H1 (cell line): ENCODE data around the gene PPIB. TPM values are rescaled to one million over a fixed set of nuclear protein-coding genes. Genes with fewer than 3 reads are reported as not detected.

Experiments
- CTCF ChIA-PET: fragments of 300-600 bp; sonication (Branson Sonifier 250); formaldehyde crosslinking; loops from one replicate; lab custom pipeline; 2021; ENCODE audit not compliant: partially characterized antibody; lab: Charles Lee
- POLR2A ChIA-PET: fragments of 300-600 bp; sonication (Branson Sonifier 250); formaldehyde crosslinking; loops from one replicate; lab custom pipeline; 2021; ENCODE audit warnings: inconsistent platforms; ENCODE audit not compliant: partially characterized antibody; lab: Charles Lee
- DNase-seq, 2 experiments: peaks; one replicate each; pipeline versions ENCODE4 v3.0.0 to v3.0.0-alpha.2; 2010 to 2022; ENCODE audit warnings: low spot score in 2 of 2, low read depth in 1 of 2, mixed read lengths in 1 of 2
- FAIRE-seq: peaks from 2 replicates; lab custom pipeline; 2011; peaks lifted over from hg19 to GRCh38; lab: Jason Lieb, UNC
- H2AFZ ChIP-seq: 2 replicates; pipeline ENCODE4 v1.8.1; 2012; ENCODE audit warnings: low read length, inconsistent platforms
- H2AK5ac ChIP-seq: 2 replicates; pipeline ENCODE4 v1.6.1; 2013; ENCODE audit warnings: low read depth, low read length
- H2BK120ac ChIP-seq: replicated peaks from 2 replicates; pipeline ENCODE3; 2013; ENCODE audit warnings: low read depth, low read length, inconsistent platforms
- H2BK12ac ChIP-seq: 2 replicates; pipeline ENCODE4 v1.6.1; 2013; ENCODE audit warnings: low read depth, low read length
- H2BK15ac ChIP-seq: 2 replicates; pipeline ENCODE4 v1.6.1; 2013; ENCODE audit warnings: low read length
- H2BK20ac ChIP-seq: 2 replicates; pipeline ENCODE4 v1.6.1; 2013; ENCODE audit warnings: low read length
- H2BK5ac ChIP-seq: 2 replicates; pipeline ENCODE4 v1.6.1; 2013; ENCODE audit warnings: low read depth, low read length
- H3K14ac ChIP-seq: 2 replicates; pipeline ENCODE4 v1.6.1; 2013; ENCODE audit warnings: inconsistent platforms; ENCODE audit not compliant: insufficient read length
- H3K18ac ChIP-seq: 2 replicates; pipeline ENCODE4 v1.6.1; 2013; ENCODE audit warnings: low read length; ENCODE audit errors: extremely low read depth
- H3K23ac ChIP-seq: 2 replicates; pipeline ENCODE4 v1.6.1; 2013; ENCODE audit warnings: inconsistent platforms; ENCODE audit not compliant: insufficient read length
- H3K23me2 ChIP-seq: 2 replicates; pipeline ENCODE4 v1.6.1; 2013; ENCODE audit warnings: low read depth, low read length
- H3K27ac ChIP-seq: 2 replicates; pipeline ENCODE4 v1.6.1; 2011; ENCODE audit warnings: low read depth, low read length, inconsistent platforms
- H3K27me3 ChIP-seq, 4 experiments: replicated peaks in 1 of 4; 1 replicate in 1 of 4; 2 replicates in 3 of 4; pipeline versions ENCODE4 v1.6.1 to v1.8.1; 2011 to 2013; ENCODE audit warnings: low read length in 3 of 4, mild to moderate bottlenecking in 3 of 4, inconsistent platforms in 2 of 4, mixed read lengths in 2 of 4, moderate library complexity in 1 of 4; ENCODE audit not compliant: control insufficient read depth in 3 of 4, insufficient read depth in 3 of 4; ENCODE audit errors: extremely low read depth in 1 of 4
- H3K36me3 ChIP-seq, 4 experiments: 2 replicates each; pipeline versions ENCODE4 v1.6.1 to v1.8.1; 2011 to 2013; ENCODE audit warnings: mild to moderate bottlenecking in 4 of 4, low read length in 3 of 4, moderate library complexity in 2 of 4, control low read depth in 1 of 4, inconsistent platforms in 1 of 4; ENCODE audit not compliant: insufficient read depth in 4 of 4, control insufficient read depth in 2 of 4
- H3K4ac ChIP-seq: replicated peaks from 2 replicates; pipeline ENCODE3; 2013; ENCODE audit warnings: low read length, low read depth, mixed read lengths, inconsistent platforms; ENCODE audit not compliant: insufficient read length
- H3K4me1 ChIP-seq, 4 experiments: replicated peaks in 1 of 4; 1 replicate in 1 of 4; 2 replicates in 3 of 4; pipeline versions ENCODE4 v1.6.1 to v1.8.1; 2011 to 2013; ENCODE audit warnings: low read length in 3 of 4, inconsistent platforms in 2 of 4, mixed read lengths in 1 of 4; ENCODE audit not compliant: insufficient read depth in 4 of 4, control insufficient read depth in 3 of 4
- H3K4me2 ChIP-seq, 2 experiments: 2 replicates each; pipeline versions ENCODE4 v1.6.1 to v1.8.1; 2011 to 2013; ENCODE audit warnings: low read depth in 2 of 2, low read length in 2 of 2, control low read depth in 1 of 2, inconsistent platforms in 1 of 2, mild to moderate bottlenecking in 1 of 2; ENCODE audit not compliant: insufficient read depth in 1 of 2
- H3K4me3 ChIP-seq, 4 experiments: fragments of 200-600, 300-600 bp in 1 of 4; sonication (generic), shearing (Covaris generic), sonication (Bioruptor Twin) in 1 of 4; 2 replicates each; pipeline versions ENCODE4 v1.5.1 to v1.8.1; 2011 to 2016; ENCODE audit warnings: low read length in 4 of 4, low read depth in 3 of 4, control low read depth in 2 of 4, inconsistent platforms in 2 of 4, mild to moderate bottlenecking in 2 of 4, mixed read lengths in 1 of 4, moderate library complexity in 1 of 4; ENCODE audit not compliant: insufficient read depth in 2 of 4; ENCODE audit errors: extremely low read depth in 1 of 4
- H3K56ac ChIP-seq: replicated peaks from 2 replicates; pipeline ENCODE3; 2013; ENCODE audit warnings: low read depth, mild to moderate bottlenecking, mixed read lengths, low read length, inconsistent platforms; ENCODE audit not compliant: insufficient read length
- H3K79me1 ChIP-seq: 2 replicates; pipeline ENCODE4 v1.6.1; 2013; ENCODE audit warnings: low read depth, low read length, control low read depth
- H3K79me2 ChIP-seq, 2 experiments: 2 replicates each; pipeline versions ENCODE4 v1.6.1 to v1.8.1; 2012 to 2013; ENCODE audit warnings: low read length in 2 of 2, mild to moderate bottlenecking in 2 of 2, inconsistent platforms in 1 of 2; ENCODE audit not compliant: insufficient read depth in 2 of 2, control insufficient read depth in 1 of 2
- H3K9ac ChIP-seq, 4 experiments: replicated peaks in 1 of 4; 1 replicate in 1 of 4; 2 replicates in 3 of 4; pipeline versions ENCODE4 v1.6.1 to v1.8.1; 2011 to 2013; ENCODE audit warnings: low read depth in 3 of 4, low read length in 3 of 4, control low read depth in 2 of 4, mild to moderate bottlenecking in 2 of 4, moderate library complexity in 2 of 4, inconsistent platforms in 1 of 4; ENCODE audit errors: extremely low read depth in 1 of 4
- H3K9me3 ChIP-seq, 2 experiments: 2 replicates each; pipeline versions ENCODE4 v1.6.1 to v1.8.1; 2012 to 2013; ENCODE audit warnings: mild to moderate bottlenecking in 2 of 2, moderate library complexity in 2 of 2, control low read depth in 1 of 2, inconsistent platforms in 1 of 2, low read depth in 1 of 2, low read length in 1 of 2, mixed read lengths in 1 of 2; ENCODE audit not compliant: insufficient read depth in 2 of 2
- H4K20me1 ChIP-seq, 2 experiments: replicated peaks in 1 of 2; 2 replicates each; pipeline versions ENCODE3 to v1.8.1; 2011 to 2013; ENCODE audit warnings: inconsistent platforms in 2 of 2, low read length in 2 of 2, mild to moderate bottlenecking in 1 of 2; ENCODE audit not compliant: insufficient read depth in 2 of 2, control insufficient read depth in 1 of 2
- H4K5ac ChIP-seq: 2 replicates; pipeline ENCODE4 v1.6.1; 2013; ENCODE audit warnings: low read length, low read depth, mixed read lengths, inconsistent platforms; ENCODE audit not compliant: insufficient read length
- H4K8ac ChIP-seq: 2 replicates; pipeline ENCODE4 v1.8.0; 2013; ENCODE audit warnings: mild to moderate bottlenecking, moderate library complexity, low read length, inconsistent platforms; ENCODE audit not compliant: insufficient read depth; ENCODE audit errors: extremely low read depth
- H4K91ac ChIP-seq: replicated peaks from 2 replicates; pipeline ENCODE3; 2013; ENCODE audit warnings: low read length, mixed read lengths, inconsistent platforms; ENCODE audit not compliant: insufficient read length
- GABPA ChIP-seq: IDR thresholded peaks from 2 replicates; pipeline ENCODE4 v1.6.1; 2011; ENCODE audit warnings: mild to moderate bottlenecking, low read length, moderate library complexity, borderline replicate concordance; ENCODE audit not compliant: insufficient read depth
- POLR2A ChIP-seq, 2 experiments: IDR thresholded peaks; 1 replicate in 1 of 2; 2 replicates in 1 of 2; pipeline ENCODE4 v1.6.1; 2011; ENCODE audit warnings: low read depth in 2 of 2, low read length in 2 of 2, mild to moderate bottlenecking in 2 of 2; ENCODE audit errors: control extremely low read depth in 1 of 2
- WGBS, 2 experiments: shearing (Covaris generic) in 1 of 2; methylation state at CpG; one replicate each; pipeline versions ENCODE4 v1.1.6 to v1.1.7; 2013 to 2015; ENCODE audit warnings: low lambda C conversion rate in 2 of 2, mixed read lengths in 2 of 2, inconsistent platforms in 1 of 2, low coverage in 1 of 2, missing lambda C conversion rate in 1 of 2; ENCODE audit not compliant: insufficient replicate concordance in 2 of 2, insufficient coverage in 1 of 2, insufficient read length in 1 of 2; ENCODE audit errors: extremely low coverage in 1 of 2, missing lambda C conversion rate in 1 of 2; 5-methylcytosine and 5-hydroxymethylcytosine counted together
- polyA plus RNA-seq, 7 experiments: library from polyadenylated mRNA; depleted of rRNA in 3 of 7; stranded (reverse) in 5 of 7; unstranded in 2 of 7; fragments of >200 nt in 5 of 7; fragments of 200-250 nt in 2 of 7; gene quantifications; 1 replicate in 5 of 7; 2 replicates in 1 of 7; 4 replicates in 1 of 7; pipeline versions ENCODE4 v1.2.1 to v1.2.3, GENCODE V29; 2011 to 2013; ENCODE audit warnings: missing spikeins in 2 of 7, mixed read lengths in 2 of 7
- total RNA-seq: library from RNA; stranded (reverse); fragmentation: NEBNext Ultra II Directional; extraction: Animal tissue kit (Norgen Biotek cat#: 25700); gene quantifications from 2 replicates; pipeline ENCODE4 v1.2.1, GENCODE V29; 2021
- TF ChIP-seq, protein P1 (sequence below): IDR thresholded peaks from 2 replicates; pipeline ENCODE4 v1.6.1; 2012; ENCODE audit warnings: inconsistent platforms

PPIB gene
- total and polyA plus RNA-seq, 2 of the 8 experiments (the other 6 are each of a cell fraction or from before 2014, with no cell fraction given) = 558 to 579 TPM

- H3K27ac ChIP-seq = no peak overlapping the region
- TF ChIP-seq POLR2A (IDR thresholded peaks at IDR 0.05; ENCODE audit: control extremely low read depth in 1 of 2, low read depth in 2 of 2, low read length in 2 of 2) (peak in 1 of 2 experiments; percentile 16; a peak in 1 of 3 replicates), GABPA (no peak)
- TF ChIP-seq, protein P1, sequence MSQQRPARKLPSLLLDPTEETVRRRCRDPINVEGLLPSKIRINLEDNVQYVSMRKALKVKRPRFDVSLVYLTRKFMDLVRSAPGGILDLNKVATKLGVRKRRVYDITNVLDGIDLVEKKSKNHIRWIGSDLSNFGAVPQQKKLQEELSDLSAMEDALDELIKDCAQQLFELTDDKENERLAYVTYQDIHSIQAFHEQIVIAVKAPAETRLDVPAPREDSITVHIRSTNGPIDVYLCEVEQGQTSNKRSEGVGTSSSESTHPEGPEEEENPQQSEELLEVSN = no peak
- H3K36me3 ChIP-seq = peaks cover 38 to 59% (median 49%) of the 10 kb centered on the region in 4 experiments
- H3K4ac ChIP-seq = no peak overlapping the region
- no peak for DNase-seq
- 100% methylated on average over 1 of the region's 1 CpG; no CpG with 5 or more reads in 1 of the 2 experiments for WGBS, 2 experiments
- no peak overlapping the region for H3K56ac ChIP-seq
- no peak overlapping the region for H2AFZ ChIP-seq
- no peaks in the 10 kb centered on the region; the same call in 1 of the 2 replicates for H3K79me1 ChIP-seq
- no peak for FAIRE-seq
- H4K20me1 ChIP-seq = peaks cover 10 to 21% of the 10 kb centered on the region in 2 experiments
- no peak overlapping the region for H2BK12ac ChIP-seq
- no peak overlapping the region for H4K8ac ChIP-seq
- no peak overlapping the region for H2BK15ac ChIP-seq
- no peak overlapping the region for H2BK120ac ChIP-seq
- H3K27me3 ChIP-seq = peaks cover 0 to 4% (median 4%) of the 10 kb centered on the region in 4 experiments; a peak in 5 of 7 replicates
- CTCF ChIA-PET = interaction anchor here (0.6 to 1.2 kb wide), 3 partner anchors 23 to 210 kb away, joined by 3 to 6 read pairs (median 3); no protein-coding TSS in a partner anchor
- no peak overlapping the region for H2BK5ac ChIP-seq
- H3K4me3 ChIP-seq = no peak overlapping the region
- POLR2A ChIA-PET = interaction anchor here (0.7 to 2.0 kb wide), 4 partner anchors 10 to 50 kb away, joined by 3 to 7 read pairs (median 4); no protein-coding TSS in a partner anchor
- no peak overlapping the region for H3K9ac ChIP-seq
- no peak overlapping the region for H4K5ac ChIP-seq
- no peak overlapping the region for H2BK20ac ChIP-seq
- 0 out of 2 replicates have a peak, but pooled peaks cover 3% of the 10 kb centered on the region for H3K23me2 ChIP-seq
- no peak overlapping the region for H3K14ac ChIP-seq
- H3K23ac ChIP-seq = no peak overlapping the region
- H3K9me3 ChIP-seq = no peaks in the 10 kb centered on the region
- no peak overlapping the region for H3K18ac ChIP-seq
- peaks cover 0 to 9% of the 10 kb centered on the region in 2 experiments; a peak in 2 of 4 replicates for H3K79me2 ChIP-seq
- H3K4me2 ChIP-seq = no peak overlapping the region
- H3K4me1 ChIP-seq = peaks cover 0 to 12% (median 7%) of the 10 kb centered on the region in 4 experiments; a peak in 6 of 7 replicates
- no peak overlapping the region for H2AK5ac ChIP-seq
- H4K91ac ChIP-seq = no peak overlapping the region
These were observed 5.2 kb downstream of the PPIB start for GRCh38 chr15:64157599-64158125.
